Endothelial cell of umbilical vein (primary cell): ENCODE results near the gene ATP2B2. TPM values are rescaled to one million over a fixed set of nuclear protein-coding genes. Genes with fewer than 3 reads are reported as not detected.

Experiments
- BruUV-seq: library from RNA; stranded (reverse); fragments of 400-500 nt; replicated peaks from 2 replicates; lab custom pipeline; 2021; lab: Mats Ljungman, UMichigan
- CTCF ChIA-PET: fragments of 300-600, 350-600 bp; sonication (Branson Sonifier 250); formaldehyde crosslinking; loops from one replicate; lab custom pipeline; 2021; ENCODE audit warnings: antibody characterized with exemption, inconsistent platforms; lab: Charles Lee
- POLR2A ChIA-PET: fragments of 300-600, 350-600 bp; sonication (Branson Sonifier 250); formaldehyde crosslinking; loops from one replicate; lab custom pipeline; 2021; ENCODE audit warnings: antibody characterized with exemption, inconsistent platforms; lab: Charles Lee
- DNase-seq: peaks from one replicate; pipeline ENCODE4 v3.0.0-alpha.2; 2011; ENCODE audit warnings: low read depth, low spot score
- FAIRE-seq: peaks from 2 replicates; lab custom pipeline; 2011; peaks lifted over from hg19 to GRCh38; lab: Jason Lieb, UNC
- H2AFZ ChIP-seq: 2 replicates; pipeline ENCODE4 v1.6.0; 2012; ENCODE audit warnings: low read depth, low read length, control low read depth, inconsistent platforms
- H3K27ac ChIP-seq: 2 replicates; pipeline ENCODE4 v1.5.1; 2011; ENCODE audit warnings: low read depth, mild to moderate bottlenecking, control low read depth, low read length, moderate library complexity; ENCODE audit not compliant: insufficient read depth
- H3K27me3 ChIP-seq, 2 experiments: 2 replicates each; pipeline versions ENCODE4 v1.6.0 to v1.6.1; 2011; ENCODE audit warnings: low read length in 2 of 2, mixed read lengths in 1 of 2; ENCODE audit not compliant: control insufficient read depth in 2 of 2, insufficient read depth in 2 of 2
- H3K36me3 ChIP-seq, 2 experiments: 2 replicates in 1 of 2; 3 replicates in 1 of 2; pipeline ENCODE4 v1.5.1; 2011; ENCODE audit warnings: low read length in 2 of 2, mild to moderate bottlenecking in 1 of 2, moderate library complexity in 1 of 2; ENCODE audit not compliant: control insufficient read depth in 2 of 2, insufficient read depth in 2 of 2; ENCODE audit errors: extremely low read depth in 1 of 2
- H3K4me1 ChIP-seq: 3 replicates; pipeline ENCODE4 v1.5.1; 2011; ENCODE audit warnings: mild to moderate bottlenecking, low read length; ENCODE audit not compliant: control insufficient read depth, insufficient read depth; ENCODE audit errors: extremely low read depth
- H3K4me2 ChIP-seq: 2 replicates; pipeline ENCODE4 v1.6.1; 2011; ENCODE audit warnings: low read length, control low read depth, mixed read lengths; ENCODE audit not compliant: insufficient read depth
- H3K4me3 ChIP-seq, 3 experiments: fragments of 200-600 bp in 1 of 3; sonication (generic), shearing (Covaris generic) in 1 of 3; replicated peaks in 1 of 3; 2 replicates each; pipeline ENCODE4 v1.5.1; 2011 to 2016; ENCODE audit warnings: control low read depth in 3 of 3, low read length in 3 of 3, mild to moderate bottlenecking in 2 of 3, inconsistent platforms in 1 of 3, low read depth in 1 of 3, moderate library complexity in 1 of 3; ENCODE audit not compliant: insufficient read depth in 1 of 3
- H3K79me2 ChIP-seq: 2 replicates; pipeline ENCODE4 v1.6.0; 2012; ENCODE audit warnings: low read length, inconsistent platforms; ENCODE audit not compliant: control insufficient read depth, insufficient read depth
- H3K9ac ChIP-seq: replicated peaks from 2 replicates; pipeline ENCODE3; 2011; ENCODE audit warnings: low read length, control low read depth; ENCODE audit not compliant: insufficient read depth; ENCODE audit errors: extremely low read depth
- H3K9me1 ChIP-seq: replicated peaks from 3 replicates; pipeline ENCODE4 v1.6.0; 2011; ENCODE audit warnings: mild to moderate bottlenecking, low read length; ENCODE audit not compliant: control insufficient read depth, insufficient read depth; ENCODE audit errors: extremely low read depth
- H3K9me3 ChIP-seq: replicated peaks from 2 replicates; pipeline ENCODE4 v1.5.1; 2012; ENCODE audit warnings: low read length, inconsistent platforms; ENCODE audit not compliant: control insufficient read depth, insufficient read depth
- H4K20me1 ChIP-seq: replicated peaks from 2 replicates; pipeline ENCODE3; 2011; ENCODE audit warnings: mild to moderate bottlenecking, low read length; ENCODE audit not compliant: control insufficient read depth, insufficient read depth; ENCODE audit errors: extremely low read depth
- EZH2 ChIP-seq: IDR thresholded peaks from 2 replicates; pipeline ENCODE4 v1.6.1; 2012; ENCODE audit warnings: borderline replicate concordance, low read depth, mild to moderate bottlenecking, moderate library complexity, low read length, inconsistent platforms; ENCODE audit not compliant: severe bottlenecking
- FOS ChIP-seq: IDR thresholded peaks from 2 replicates; pipeline ENCODE4 v1.6.1; 2011; ENCODE audit warnings: mild to moderate bottlenecking, low read length, moderate library complexity, borderline replicate concordance; ENCODE audit not compliant: insufficient read depth
- GATA2 ChIP-seq: IDR thresholded peaks from 2 replicates; pipeline ENCODE4 v1.7.0; 2011; ENCODE audit warnings: low read depth, mild to moderate bottlenecking, moderate library complexity, mixed read lengths, low read length; ENCODE audit not compliant: insufficient read length, insufficient read depth
- JUN ChIP-seq: IDR thresholded peaks from 2 replicates; pipeline ENCODE4 v1.6.1; 2011; ENCODE audit warnings: borderline replicate concordance, low read depth; ENCODE audit not compliant: insufficient read length, insufficient read depth
- MAX ChIP-seq: IDR thresholded peaks from 2 replicates; pipeline ENCODE4 v1.6.1; 2011; ENCODE audit not compliant: insufficient read depth, insufficient read length
- MYC ChIP-seq: IDR thresholded peaks from one replicate; pipeline ENCODE4 v1.6.1; 2011; ENCODE audit warnings: mild to moderate bottlenecking, low read depth, low read length
- POLR2A ChIP-seq: IDR thresholded peaks from 2 replicates; pipeline ENCODE4 v1.6.1; 2012; ENCODE audit warnings: low read depth, mild to moderate bottlenecking, control low read depth, low read length
- POLR2AphosphoS5 ChIP-seq: IDR thresholded peaks from 2 replicates; pipeline ENCODE4 v1.6.1; 2012; ENCODE audit warnings: low read depth, mild to moderate bottlenecking, control low read depth, low read length, moderate library complexity; ENCODE audit not compliant: insufficient read depth
- dilution Hi-C: fragments of 300-500 bp; cut with MboI; formaldehyde crosslinking; loops from one replicate; pipeline ENCODE4 v1.15.0; 2019; ENCODE audit warnings: low sequenced_read_pairs; ENCODE audit not compliant: extremely low pct_ligation_motif_present
- intact Hi-C: fragments of 100-400 bp; cut with micrococcal nuclease; formaldehyde crosslinking; loops from one replicate; pipeline ENCODE4 v1.10.0; 2022
- polyA plus RNA-seq, 4 experiments: library from polyadenylated mRNA; depleted of rRNA in 3 of 4; stranded (reverse) in 3 of 4; unstranded in 1 of 4; fragments of >200 nt; gene quantifications; 2 replicates each; pipeline versions ENCODE4 v1.2.1 to v1.2.3, GENCODE V29; 2011 to 2012; ENCODE audit warnings: missing spikeins in 1 of 4
- total RNA-seq: library from RNA; stranded (reverse); gene quantifications from 2 replicates; pipeline ENCODE4 v1.2.3, GENCODE V29; 2021
- TF ChIP-seq, protein P1 (sequence below), 2 donors: IDR thresholded peaks; 1 replicate in 1 of 2; 2 replicates in 1 of 2; pipeline ENCODE4 v1.5.1; 2011; ENCODE audit warnings: low read length in 2 of 2, mild to moderate bottlenecking in 2 of 2, moderate library complexity in 2 of 2, control low read depth in 1 of 2, inconsistent platforms in 1 of 2, low read depth in 1 of 2; ENCODE audit not compliant: insufficient read depth in 1 of 2; ENCODE audit errors: extremely low read depth in 1 of 2

Gene ATP2B2
- total and polyA plus RNA-seq, 2 donors (not counting 3 experiments of a cell fraction or from before 2014, with no cell fraction given): not detected

DNA sequence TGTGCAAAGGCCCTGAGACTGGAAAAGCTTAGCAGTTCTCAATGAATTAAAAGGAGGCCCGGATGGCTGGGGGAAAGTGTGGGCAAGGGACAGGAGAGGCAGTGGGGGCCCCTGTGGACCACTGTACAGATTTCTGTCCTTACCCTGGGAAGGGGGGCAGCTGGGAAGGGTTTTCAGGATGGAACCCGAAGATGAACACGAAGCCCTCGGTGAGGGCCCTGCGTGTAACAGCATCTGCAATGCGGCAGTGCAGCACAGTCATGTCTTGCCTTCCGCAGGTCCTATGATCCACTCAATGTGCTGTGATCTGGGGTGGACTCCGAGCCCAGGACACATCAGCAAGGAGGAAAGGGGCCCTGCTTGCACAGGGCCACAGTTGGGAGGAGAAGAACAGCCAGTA, 7.9 kb upstream of the ATP2B2 start:
- no TSS peak for BruUV-seq
- no peak overlapping the region for H3K4me2 ChIP-seq
- ChIA-PET POLR2A (no interaction called here), CTCF (no interaction called here)
- H3K9me1 ChIP-seq: no peaks in the 10 kb centered on the region
- no peak overlapping the region for H3K4me3 ChIP-seq
- H3K4me1 ChIP-seq: no peaks in the 10 kb centered on the region
- no peaks in the 10 kb centered on the region for H3K36me3 ChIP-seq
- intact Hi-C loops: no loop called here
- H3K27ac ChIP-seq: no peak overlapping the region
- dilution Hi-C loops: no loop called here
- TF ChIP-seq POLR2A (no peak), FOS (no peak), GATA2 (no peak), MAX (no peak), JUN (no peak), EZH2 (no peak), POLR2AphosphoS5 (no peak), MYC (no peak)
- TF ChIP-seq, protein P1, sequence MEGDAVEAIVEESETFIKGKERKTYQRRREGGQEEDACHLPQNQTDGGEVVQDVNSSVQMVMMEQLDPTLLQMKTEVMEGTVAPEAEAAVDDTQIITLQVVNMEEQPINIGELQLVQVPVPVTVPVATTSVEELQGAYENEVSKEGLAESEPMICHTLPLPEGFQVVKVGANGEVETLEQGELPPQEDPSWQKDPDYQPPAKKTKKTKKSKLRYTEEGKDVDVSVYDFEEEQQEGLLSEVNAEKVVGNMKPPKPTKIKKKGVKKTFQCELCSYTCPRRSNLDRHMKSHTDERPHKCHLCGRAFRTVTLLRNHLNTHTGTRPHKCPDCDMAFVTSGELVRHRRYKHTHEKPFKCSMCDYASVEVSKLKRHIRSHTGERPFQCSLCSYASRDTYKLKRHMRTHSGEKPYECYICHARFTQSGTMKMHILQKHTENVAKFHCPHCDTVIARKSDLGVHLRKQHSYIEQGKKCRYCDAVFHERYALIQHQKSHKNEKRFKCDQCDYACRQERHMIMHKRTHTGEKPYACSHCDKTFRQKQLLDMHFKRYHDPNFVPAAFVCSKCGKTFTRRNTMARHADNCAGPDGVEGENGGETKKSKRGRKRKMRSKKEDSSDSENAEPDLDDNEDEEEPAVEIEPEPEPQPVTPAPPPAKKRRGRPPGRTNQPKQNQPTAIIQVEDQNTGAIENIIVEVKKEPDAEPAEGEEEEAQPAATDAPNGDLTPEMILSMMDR (IDR thresholded peaks at IDR 0.05; ENCODE audit: extremely low read depth in 1 of 2, insufficient read depth in 1 of 2, low read depth in 1 of 2, low read length in 2 of 2): no peak
- FAIRE-seq: no peak
- no peak overlapping the region for H3K9ac ChIP-seq
- no peaks in the 10 kb centered on the region for H3K9me3 ChIP-seq
- DNase-seq: no peak
- no peak overlapping the region for H2AFZ ChIP-seq
- no peaks in the 10 kb centered on the region for H3K27me3 ChIP-seq
- no peaks in the 10 kb centered on the region for H3K79me2 ChIP-seq
- no peaks in the 10 kb centered on the region for H4K20me1 ChIP-seq
